Astrocyte (in vitro differentiated cells and primary cell): ENCODE results near the gene PPP2R3C. TPM values are rescaled to one million over a fixed set of nuclear protein-coding genes. Genes with fewer than 3 reads are reported as not detected.
"Not testable (repeated sequence)": the region's sequence is repeated elsewhere in the genome, so short reads cannot be mapped to it uniquely, and the experiment has no call there.

ENCODE experiments used
- DNase-seq: peaks from one replicate; pipeline ENCODE4 v3.0.0-alpha.2; 2010; ENCODE audit warnings: low read depth
- FAIRE-seq: peaks from 2 replicates; lab custom pipeline; 2011; peaks lifted over from hg19 to GRCh38; lab: Jason Lieb, UNC
- H2AFZ ChIP-seq: 2 replicates; pipeline ENCODE4 v1.6.0; 2012; ENCODE audit warnings: low read depth, low read length, inconsistent platforms
- H3K27ac ChIP-seq: 2 replicates; pipeline ENCODE4 v1.5.1; 2011; ENCODE audit warnings: low read depth, low read length, inconsistent platforms
- H3K27me3 ChIP-seq: 2 replicates; pipeline ENCODE4 v1.6.0; 2011; ENCODE audit warnings: low read length, inconsistent platforms; ENCODE audit not compliant: insufficient read depth
- H3K36me3 ChIP-seq: 2 replicates; pipeline ENCODE4 v1.5.1; 2011; ENCODE audit warnings: low read length, inconsistent platforms; ENCODE audit not compliant: insufficient read depth
- H3K4me1 ChIP-seq: 2 replicates; pipeline ENCODE4 v1.5.1; 2011; ENCODE audit warnings: low read length, inconsistent platforms; ENCODE audit not compliant: insufficient read depth
- H3K4me2 ChIP-seq: 2 replicates; pipeline ENCODE4 v1.6.0; 2012; ENCODE audit warnings: low read length, inconsistent platforms
- H3K4me3 ChIP-seq: 2 replicates; pipeline ENCODE4 v1.5.1; 2011; ENCODE audit warnings: low read depth, mild to moderate bottlenecking, low read length, inconsistent platforms; ENCODE audit not compliant: insufficient read depth
- H3K79me2 ChIP-seq: 2 replicates; pipeline ENCODE4 v1.6.0; 2012; ENCODE audit warnings: mild to moderate bottlenecking, low read length, inconsistent platforms; ENCODE audit not compliant: insufficient read depth
- H3K9ac ChIP-seq: 2 replicates; pipeline ENCODE4 v1.6.0; 2012; ENCODE audit warnings: mild to moderate bottlenecking, low read length, inconsistent platforms
- H3K9me3 ChIP-seq: 2 replicates; pipeline ENCODE4 v1.5.1; 2012; ENCODE audit warnings: low read depth, mild to moderate bottlenecking, low read length, inconsistent platforms; ENCODE audit not compliant: insufficient read depth
- H4K20me1 ChIP-seq: 2 replicates; pipeline ENCODE4 v1.6.0; 2012; ENCODE audit warnings: low read length, inconsistent platforms; ENCODE audit not compliant: insufficient read depth
- H3K27ac Mint-ChIP-seq: one replicate; pipeline ENCODE4 v1.8.0; 2021; ENCODE audit warnings: mild to moderate bottlenecking, mixed read lengths; ENCODE audit not compliant: unreplicated experiment
- H3K27me3 Mint-ChIP-seq: one replicate; pipeline ENCODE4 v1.8.0; 2021; ENCODE audit warnings: low read depth, mixed read lengths; ENCODE audit not compliant: unreplicated experiment
- H3K36me3 Mint-ChIP-seq: one replicate; pipeline ENCODE4 v1.8.0; 2021; ENCODE audit warnings: low read depth, mixed read lengths; ENCODE audit not compliant: unreplicated experiment
- H3K4me1 Mint-ChIP-seq: one replicate; pipeline ENCODE4 v1.8.0; 2021; ENCODE audit warnings: low read depth, mixed read lengths; ENCODE audit not compliant: unreplicated experiment
- H3K4me3 Mint-ChIP-seq: one replicate; pipeline ENCODE4 v1.8.0; 2021; ENCODE audit warnings: mild to moderate bottlenecking, moderate library complexity, mixed read lengths; ENCODE audit not compliant: unreplicated experiment
- H3K9me3 Mint-ChIP-seq: one replicate; pipeline ENCODE4 v1.8.0; 2021; ENCODE audit warnings: mild to moderate bottlenecking, mixed read lengths; ENCODE audit not compliant: unreplicated experiment
- EZH2 ChIP-seq: IDR thresholded peaks from 2 replicates; pipeline ENCODE4 v1.6.1; 2012; ENCODE audit warnings: mild to moderate bottlenecking, low read length, inconsistent platforms; ENCODE audit not compliant: insufficient read depth
- total RNA-seq: library from RNA; stranded (reverse); gene quantifications from 2 replicates; pipeline ENCODE4 v1.2.1, GENCODE V29; 2021
- TF ChIP-seq, protein P1 (sequence below): IDR thresholded peaks from 2 replicates; pipeline ENCODE4 v1.5.1; 2011; ENCODE audit warnings: low read depth, mild to moderate bottlenecking, inconsistent platforms, low read length, moderate library complexity; ENCODE audit not compliant: insufficient read depth

Gene PPP2R3C
- total RNA-seq, 1 donor from 2014 or later = 28.3 TPM

GRCh38 chr14:35044939-35045797 is 76.6 kb downstream of the PPP2R3C start:
- no peaks in the 10 kb centered on the region for H3K27me3 Mint-ChIP-seq
- peak; percentile 56 for DNase-seq
- Histone ChIP-seq H3K4me2 (peak overlapping the region; percentile 98), H3K4me3 (peak overlapping the region; percentile 93), H3K27me3 (no peaks in the 10 kb centered on the region), H2AFZ (peak overlapping the region; percentile 77), H3K4me1 (no peaks in the 10 kb centered on the region), H4K20me1 (peaks cover 12% of the 10 kb centered on the region), H3K27ac (peak overlapping the region; percentile 98), H3K9me3 (no peaks in the 10 kb centered on the region), H3K36me3 (no peaks in the 10 kb centered on the region), H3K9ac (peak overlapping the region; percentile 98), H3K79me2 (peaks cover 26% of the 10 kb centered on the region)
- no peaks in the 10 kb centered on the region for H3K36me3 Mint-ChIP-seq
- no peaks in the 10 kb centered on the region for H3K9me3 Mint-ChIP-seq
- TF ChIP-seq, protein P1, sequence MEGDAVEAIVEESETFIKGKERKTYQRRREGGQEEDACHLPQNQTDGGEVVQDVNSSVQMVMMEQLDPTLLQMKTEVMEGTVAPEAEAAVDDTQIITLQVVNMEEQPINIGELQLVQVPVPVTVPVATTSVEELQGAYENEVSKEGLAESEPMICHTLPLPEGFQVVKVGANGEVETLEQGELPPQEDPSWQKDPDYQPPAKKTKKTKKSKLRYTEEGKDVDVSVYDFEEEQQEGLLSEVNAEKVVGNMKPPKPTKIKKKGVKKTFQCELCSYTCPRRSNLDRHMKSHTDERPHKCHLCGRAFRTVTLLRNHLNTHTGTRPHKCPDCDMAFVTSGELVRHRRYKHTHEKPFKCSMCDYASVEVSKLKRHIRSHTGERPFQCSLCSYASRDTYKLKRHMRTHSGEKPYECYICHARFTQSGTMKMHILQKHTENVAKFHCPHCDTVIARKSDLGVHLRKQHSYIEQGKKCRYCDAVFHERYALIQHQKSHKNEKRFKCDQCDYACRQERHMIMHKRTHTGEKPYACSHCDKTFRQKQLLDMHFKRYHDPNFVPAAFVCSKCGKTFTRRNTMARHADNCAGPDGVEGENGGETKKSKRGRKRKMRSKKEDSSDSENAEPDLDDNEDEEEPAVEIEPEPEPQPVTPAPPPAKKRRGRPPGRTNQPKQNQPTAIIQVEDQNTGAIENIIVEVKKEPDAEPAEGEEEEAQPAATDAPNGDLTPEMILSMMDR = no peak
- TF ChIP-seq EZH2 = no peak
- peak overlapping the region; percentile 93 for H3K4me3 Mint-ChIP-seq
- peaks cover 5% of the 10 kb centered on the region for H3K4me1 Mint-ChIP-seq
- FAIRE-seq = peak; percentile 9
- H3K27ac Mint-ChIP-seq = peak overlapping the region; percentile 97

DNA sequence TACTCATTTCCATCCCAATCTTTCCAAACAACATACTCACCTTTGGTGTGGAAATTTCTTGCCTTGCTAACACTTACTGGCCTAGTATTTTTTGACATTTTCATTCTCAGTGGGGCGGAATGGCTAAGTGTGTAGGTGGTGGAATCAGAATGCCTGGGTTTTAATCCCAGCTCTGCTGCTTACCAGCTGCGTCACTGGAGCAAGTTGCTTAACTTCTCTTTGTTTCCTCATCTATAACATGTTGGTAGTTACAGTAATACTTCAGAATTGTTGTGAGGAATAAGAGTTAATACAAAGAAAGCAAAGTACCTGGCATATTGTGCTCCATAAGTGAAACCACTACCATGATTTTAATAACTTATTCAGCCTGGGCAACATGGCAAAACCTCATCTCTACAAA is 78.7 kb downstream of the PPP2R3C start:
- Mint-ChIP-seq H3K36me3 (peaks cover 2% of the 10 kb centered on the region), H3K9me3 (peaks cover 1% of the 10 kb centered on the region), H3K27ac (no peak overlapping the region), H3K27me3 (no peaks in the 10 kb centered on the region), H3K4me3 (no peak overlapping the region), H3K4me1 (peaks cover 3% of the 10 kb centered on the region)
- Histone ChIP-seq H3K79me2 (peaks cover 6% of the 10 kb centered on the region), H3K4me1 (no peaks in the 10 kb centered on the region), H3K27me3 (no peaks in the 10 kb centered on the region), H4K20me1 (peaks cover 6% of the 10 kb centered on the region), H3K9me3 (no peaks in the 10 kb centered on the region), H3K9ac (no peak overlapping the region), H2AFZ (no peak overlapping the region), H3K36me3 (no peaks in the 10 kb centered on the region), H3K27ac (no peak overlapping the region), H3K4me3 (no peak overlapping the region), H3K4me2 (no peak overlapping the region)
- no peak for TF ChIP-seq EZH2
- TF ChIP-seq, protein P1 = no peak
- no peak for DNase-seq
- FAIRE-seq = no peak

- peaks cover 1% of the 10 kb centered on the region for H4K20me1 ChIP-seq
- H3K9ac ChIP-seq = no peak overlapping the region
- no peaks in the 10 kb centered on the region for H3K27me3 ChIP-seq
- H3K4me1 Mint-ChIP-seq = no peaks in the 10 kb centered on the region
- TF ChIP-seq, protein P1 = no peak
- no peak for TF ChIP-seq EZH2
- peaks cover 2% of the 10 kb centered on the region for H3K79me2 ChIP-seq
- no peak overlapping the region for H3K4me3 Mint-ChIP-seq
- no peak overlapping the region for H2AFZ ChIP-seq
- H3K9me3 ChIP-seq = no peaks in the 10 kb centered on the region
- no peak overlapping the region for H3K4me2 ChIP-seq
- H3K36me3 ChIP-seq = no peaks in the 10 kb centered on the region
- peaks cover 1% of the 10 kb centered on the region for H3K9me3 Mint-ChIP-seq
- DNase-seq (no peak), FAIRE-seq (no peak)
- peaks cover 2% of the 10 kb centered on the region for H3K36me3 Mint-ChIP-seq
- no peak overlapping the region for H3K27ac Mint-ChIP-seq
- H3K4me1 ChIP-seq = no peaks in the 10 kb centered on the region
- H3K27me3 Mint-ChIP-seq = no peaks in the 10 kb centered on the region
- H3K27ac ChIP-seq = no peak overlapping the region
- no peak overlapping the region for H3K4me3 ChIP-seq
Measured at GRCh38 chr14:35042632-35043031, 79.2 kb downstream of the PPP2R3C start.

DNA sequence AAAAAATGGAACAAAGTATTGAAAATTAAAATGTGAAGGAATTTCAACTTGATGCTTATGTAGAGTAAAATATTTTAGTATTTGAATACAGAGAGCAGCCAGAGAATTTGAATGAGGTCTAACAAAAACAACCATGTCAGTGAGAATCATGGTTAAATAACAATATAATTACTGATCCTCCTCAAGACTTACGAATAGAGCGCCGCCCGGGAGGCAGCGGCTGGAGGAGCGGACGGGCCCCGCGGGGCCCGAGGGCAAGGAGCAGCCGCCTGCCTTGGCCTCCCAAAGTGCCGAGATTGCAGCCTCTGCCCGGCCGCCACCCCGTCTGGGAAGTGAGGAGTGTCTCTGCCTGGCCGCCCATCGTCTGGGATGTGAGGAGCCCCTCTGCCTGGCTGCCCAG is 83.5 kb downstream of the PPP2R3C start:
- H3K4me1 Mint-ChIP-seq, H3K4me3 ChIP-seq, H3K27ac Mint-ChIP-seq, H4K20me1 ChIP-seq, H3K4me2 ChIP-seq, H3K27me3 Mint-ChIP-seq, DNase-seq, H3K27ac ChIP-seq, H3K4me3 Mint-ChIP-seq, H2AFZ ChIP-seq, H3K4me1 ChIP-seq, H3K9ac ChIP-seq, FAIRE-seq, H3K79me2 ChIP-seq, H3K9me3 ChIP-seq, H3K27me3 ChIP-seq, H3K36me3 ChIP-seq: not testable (repeated sequence)
- Mint-ChIP-seq H3K36me3 (peaks cover 23% of the 10 kb centered on the region), H3K9me3 (peaks cover 20% of the 10 kb centered on the region)
